OCI-LY1 (cell line): ENCODE data around the gene ACTL10.

Source experiments
- H2AFZ ChIP-seq: fragments of 200-600 bp; sonication (generic), shearing (Covaris generic); 2 replicates; pipeline ENCODE4 v1.6.0; 2014; ENCODE audit warnings: antibody characterized with exemption, mild to moderate bottlenecking, low read length
- H3F3A ChIP-seq: fragments of 200-600 bp; sonication (generic), shearing (Covaris generic); 2 replicates; pipeline ENCODE4 v1.6.0; 2014; ENCODE audit warnings: mild to moderate bottlenecking, antibody characterized with exemption, low read length, moderate library complexity; ENCODE audit not compliant: insufficient read depth
- H3K27ac ChIP-seq: fragments of 200-600 bp; sonication (generic); 2 replicates; pipeline ENCODE4 v1.5.1; 2014; ENCODE audit warnings: low read length, mixed run types, mild to moderate bottlenecking, low read depth; ENCODE audit not compliant: poor library complexity, severe bottlenecking
- H3K27me3 ChIP-seq: fragments of 200-600 bp; sonication (generic); 2 replicates; pipeline ENCODE4 v1.6.0; 2014; ENCODE audit warnings: antibody characterized with exemption, mild to moderate bottlenecking, low read length, moderate library complexity; ENCODE audit not compliant: insufficient read depth
- H3K36me3 ChIP-seq: fragments of 200-600 bp; sonication (generic); 2 replicates; pipeline ENCODE4 v1.6.1; 2014; ENCODE audit warnings: mild to moderate bottlenecking, antibody characterized with exemption, low read length, moderate library complexity, mixed read lengths; ENCODE audit not compliant: insufficient read depth
- H3K4me1 ChIP-seq: fragments of 200-600 bp; sonication (generic); 2 replicates; pipeline ENCODE4 v1.5.1; 2014; ENCODE audit warnings: mild to moderate bottlenecking, low read length, moderate library complexity; ENCODE audit not compliant: insufficient read depth, severe bottlenecking
- H3K4me2 ChIP-seq: fragments of 200-600 bp; sonication (generic), shearing (Covaris generic); 2 replicates; pipeline ENCODE4 v1.6.1; 2014; ENCODE audit warnings: low read length
- H3K4me3 ChIP-seq: fragments of 200-600 bp; sonication (generic); 2 replicates; pipeline ENCODE4 v1.5.1; 2014; ENCODE audit warnings: low read length, low read depth, mild to moderate bottlenecking, mixed read lengths; ENCODE audit not compliant: poor library complexity, severe bottlenecking
- H3K79me2 ChIP-seq: fragments of 200-600 bp; shearing (Covaris generic); 2 replicates; pipeline ENCODE4 v1.6.1; 2016; ENCODE audit warnings: mixed run types, low read length, mixed read lengths; ENCODE audit not compliant: insufficient read depth
- H3K9ac ChIP-seq: fragments of 200-600 bp; sonication (generic), shearing (Covaris generic); 2 replicates; pipeline ENCODE4 v1.6.1; 2014; ENCODE audit warnings: mild to moderate bottlenecking, low read length, mixed read lengths
- H3K9me2 ChIP-seq: fragments of 200-600 bp; sonication (generic), shearing (Covaris generic); 2 replicates; pipeline ENCODE4 v1.6.1; 2014; ENCODE audit warnings: low read depth, mild to moderate bottlenecking, low read length, mixed read lengths
- H3K9me3 ChIP-seq: fragments of 200-600 bp; shearing (Covaris generic); 2 replicates; pipeline ENCODE4 v1.6.1; 2014; ENCODE audit warnings: low read length, mixed read lengths
- H4K20me1 ChIP-seq: fragments of 200-600 bp; sonication (generic), shearing (Covaris generic); 2 replicates; pipeline ENCODE4 v1.6.0; 2016; ENCODE audit warnings: mild to moderate bottlenecking, low read length; ENCODE audit not compliant: insufficient read depth
- CTCF ChIP-seq: fragments of 200-600 bp; sonication (generic), shearing (Covaris generic); IDR thresholded peaks from 2 replicates; pipeline ENCODE4 v1.5.1; 2017; ENCODE audit warnings: mild to moderate bottlenecking, antibody characterized with exemption, low read length, moderate library complexity, mixed read lengths
- EZH2 ChIP-seq: fragments of 200-600 bp; sonication (generic), shearing (Covaris generic); IDR thresholded peaks from 2 replicates; pipeline ENCODE4 v1.8.0; 2017; ENCODE audit warnings: borderline replicate concordance, mixed run types, mild to moderate bottlenecking, antibody characterized with exemption, low read length, moderate library complexity, mixed read lengths

The ACTL10 gene

DNA sequence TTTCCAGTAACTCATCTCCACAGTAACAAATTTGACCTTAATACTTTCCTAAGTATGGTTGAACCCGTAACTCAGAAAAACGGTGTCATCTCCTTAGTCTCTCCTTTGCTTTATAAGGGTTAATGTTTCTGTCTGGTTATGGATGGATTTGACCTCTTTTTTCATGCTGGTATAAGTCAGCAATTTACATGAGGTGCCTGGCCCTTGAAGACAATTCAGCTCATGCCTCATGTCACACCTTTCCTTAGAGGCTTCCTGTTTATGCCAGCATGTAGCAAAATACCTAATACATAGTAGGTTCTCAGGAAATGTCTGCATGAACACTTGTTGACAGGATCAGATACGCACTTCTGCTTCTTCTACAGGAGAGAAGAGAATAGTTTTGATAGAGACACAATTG, 42.3 kb upstream of the ACTL10 start:
- TF ChIP-seq EZH2 (no peak), CTCF (no peak)
- Histone ChIP-seq H3K36me3 (peaks cover 60% of the 10 kb centered on the region), H4K20me1 (no peaks in the 10 kb centered on the region), H3F3A (no peaks in the 10 kb centered on the region), H3K27me3 (no peaks in the 10 kb centered on the region), H2AFZ (no peak overlapping the region), H3K9me3 (no peaks in the 10 kb centered on the region), H3K4me3 (no peak overlapping the region), H3K4me1 (no peaks in the 10 kb centered on the region), H3K4me2 (no peak overlapping the region), H3K27ac (no peak overlapping the region), H3K9ac (no peak overlapping the region), H3K9me2 (no peaks in the 10 kb centered on the region), H3K79me2 (no peaks in the 10 kb centered on the region)

- TF ChIP-seq EZH2, result no peak
- TF ChIP-seq CTCF, result no peak
- Histone ChIP-seq H2AFZ (no peak overlapping the region), H3K9ac (no peak overlapping the region), H4K20me1 (no peaks in the 10 kb centered on the region), H3K9me3 (no peaks in the 10 kb centered on the region), H3K36me3 (peaks cover 73% of the 10 kb centered on the region), H3K4me1 (no peaks in the 10 kb centered on the region), H3K27me3 (no peaks in the 10 kb centered on the region), H3K27ac (no peak overlapping the region), H3K9me2 (no peaks in the 10 kb centered on the region), H3K4me3 (no peak overlapping the region), H3K79me2 (no peaks in the 10 kb centered on the region), H3K4me2 (no peak overlapping the region), H3F3A (no peaks in the 10 kb centered on the region)
Measured at GRCh38 chr20:33626190-33626589, 40.6 kb upstream of the ACTL10 start.

DNA sequence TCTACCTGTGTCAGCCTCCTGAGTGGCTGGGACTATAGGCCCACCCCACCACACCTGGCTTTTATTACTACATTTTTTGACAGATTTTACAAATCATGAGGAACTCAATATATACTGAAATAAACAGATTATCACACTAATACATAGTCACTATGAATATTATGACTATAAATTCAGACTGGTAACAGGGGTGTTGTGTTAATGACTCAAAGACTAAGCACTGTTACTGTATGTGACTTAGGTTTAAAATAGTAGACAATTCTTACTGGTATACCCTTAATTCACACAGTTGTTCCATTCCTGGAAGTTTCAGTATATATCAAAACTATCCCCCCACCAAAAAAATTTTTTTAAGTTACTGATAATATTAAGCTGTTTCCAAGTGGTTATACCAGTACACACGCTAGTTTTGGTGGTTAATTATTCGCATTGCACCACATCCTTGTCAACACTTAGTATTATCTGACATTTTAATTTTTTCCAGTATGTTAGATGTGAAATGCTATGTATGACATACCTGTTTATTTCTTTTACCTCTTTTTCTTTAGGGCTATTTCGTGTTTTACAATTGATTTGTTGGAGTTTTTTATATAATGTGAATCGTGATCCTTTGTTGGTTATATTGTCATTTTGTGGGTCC, 39.0 kb upstream of the ACTL10 start:
- Histone ChIP-seq H3K4me2 (no peak overlapping the region), H3K36me3 (peaks cover 80% of the 10 kb centered on the region), H3K9me2 (no peaks in the 10 kb centered on the region)

More for the DNA sequence above, 39.0 kb upstream of the ACTL10 start:
- Histone ChIP-seq H3K27ac (no peak overlapping the region), H3K4me3 (no peak overlapping the region), H3K27me3 (no peaks in the 10 kb centered on the region), H3K4me1 (no peaks in the 10 kb centered on the region), H4K20me1 (no peaks in the 10 kb centered on the region), H3K79me2 (no peaks in the 10 kb centered on the region), H3K9ac (no peak overlapping the region), H3F3A (no peaks in the 10 kb centered on the region), H2AFZ (no peak overlapping the region), H3K9me3 (no peaks in the 10 kb centered on the region)
- TF ChIP-seq CTCF, result no peak
- no peak for TF ChIP-seq EZH2
